Activated T-cell treated with anti-CD3 and anti-CD28 coated beads, Interleukin-2, amount 50 U/mL, for 24 hours (primary cell): Measurements from ENCODE around the gene SLCO4A1.
A peak's percentile ranks its signal among the peaks of the same experiment; 100 is the strongest.

Experiments
- DNase-seq: peaks from one replicate; pipeline ENCODE4 v3.0.0-alpha.2; 2020
- H3K27ac Mint-ChIP-seq: 2 replicates; pipeline ENCODE4 v1.8.0; 2020; ENCODE audit warnings: mild to moderate bottlenecking, mixed read lengths
- H3K27me3 Mint-ChIP-seq: 2 replicates; pipeline ENCODE4 v1.8.0; 2020; ENCODE audit warnings: mixed read lengths
- H3K36me3 Mint-ChIP-seq: 2 replicates; pipeline ENCODE4 v1.8.0; 2020; ENCODE audit warnings: low read depth, mixed read lengths
- H3K4me1 Mint-ChIP-seq: 2 replicates; pipeline ENCODE4 v1.8.0; 2020; ENCODE audit warnings: low read depth, mixed read lengths
- H3K4me3 Mint-ChIP-seq: 2 replicates; pipeline ENCODE4 v1.8.0; 2020; ENCODE audit warnings: mild to moderate bottlenecking, moderate library complexity, mixed read lengths
- H3K9me3 Mint-ChIP-seq: 2 replicates; pipeline ENCODE4 v1.8.0; 2020; ENCODE audit warnings: mixed read lengths

SLCO4A1 gene

DNA sequence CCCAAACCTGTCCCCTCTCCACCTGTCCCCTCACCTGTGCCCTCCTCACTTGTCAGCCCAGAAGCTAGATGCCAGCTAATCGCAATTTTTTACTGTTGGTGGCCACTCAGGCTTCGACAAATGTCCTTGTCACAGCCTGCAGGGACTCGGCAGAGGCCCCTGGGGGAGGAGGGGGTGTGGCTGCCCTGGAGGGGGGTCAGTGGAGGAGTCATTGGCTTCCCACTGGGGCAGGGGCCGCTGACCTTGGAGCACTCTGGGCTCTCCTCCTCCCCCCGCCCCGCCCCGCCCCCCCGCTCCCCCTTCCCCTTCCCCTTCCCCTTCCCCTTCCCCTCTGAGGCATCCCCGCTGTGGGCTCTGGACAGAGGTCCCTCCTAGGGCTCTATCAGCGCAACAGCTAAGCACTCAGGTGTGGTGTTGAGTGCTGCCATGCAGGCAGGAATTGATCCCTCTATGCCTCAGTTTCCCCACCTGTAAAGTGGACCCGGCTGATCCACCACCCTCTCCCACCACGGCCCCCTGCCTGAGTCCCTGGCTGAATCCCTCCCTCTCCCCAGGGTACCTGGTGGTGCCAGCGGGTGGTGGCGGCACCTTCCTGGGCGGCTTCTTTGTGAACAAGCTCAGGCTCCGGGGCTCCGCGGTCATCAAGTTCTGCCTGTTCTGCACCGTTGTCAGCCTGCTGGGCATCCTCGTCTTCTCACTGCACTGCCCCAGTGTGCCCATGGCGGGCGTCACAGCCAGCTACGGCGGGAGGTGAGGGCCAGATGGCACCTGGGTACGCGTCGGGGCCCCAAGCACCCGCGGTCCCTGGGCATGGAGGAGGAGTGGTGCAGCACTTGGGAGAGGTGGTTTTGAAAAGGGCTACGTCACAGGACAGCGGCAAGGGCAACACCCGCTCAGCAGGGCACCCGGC, 23.8 kb downstream of the SLCO4A1 start:
- no peaks in the 10 kb centered on the region for H3K9me3 Mint-ChIP-seq
- no peaks in the 10 kb centered on the region for H3K27me3 Mint-ChIP-seq
- no peaks in the 10 kb centered on the region for H3K4me1 Mint-ChIP-seq
- no peak overlapping the region for H3K27ac Mint-ChIP-seq
- H3K36me3 Mint-ChIP-seq = peaks cover 80% of the 10 kb centered on the region
- no peak overlapping the region for H3K4me3 Mint-ChIP-seq
- DNase-seq = no peak

DNA sequence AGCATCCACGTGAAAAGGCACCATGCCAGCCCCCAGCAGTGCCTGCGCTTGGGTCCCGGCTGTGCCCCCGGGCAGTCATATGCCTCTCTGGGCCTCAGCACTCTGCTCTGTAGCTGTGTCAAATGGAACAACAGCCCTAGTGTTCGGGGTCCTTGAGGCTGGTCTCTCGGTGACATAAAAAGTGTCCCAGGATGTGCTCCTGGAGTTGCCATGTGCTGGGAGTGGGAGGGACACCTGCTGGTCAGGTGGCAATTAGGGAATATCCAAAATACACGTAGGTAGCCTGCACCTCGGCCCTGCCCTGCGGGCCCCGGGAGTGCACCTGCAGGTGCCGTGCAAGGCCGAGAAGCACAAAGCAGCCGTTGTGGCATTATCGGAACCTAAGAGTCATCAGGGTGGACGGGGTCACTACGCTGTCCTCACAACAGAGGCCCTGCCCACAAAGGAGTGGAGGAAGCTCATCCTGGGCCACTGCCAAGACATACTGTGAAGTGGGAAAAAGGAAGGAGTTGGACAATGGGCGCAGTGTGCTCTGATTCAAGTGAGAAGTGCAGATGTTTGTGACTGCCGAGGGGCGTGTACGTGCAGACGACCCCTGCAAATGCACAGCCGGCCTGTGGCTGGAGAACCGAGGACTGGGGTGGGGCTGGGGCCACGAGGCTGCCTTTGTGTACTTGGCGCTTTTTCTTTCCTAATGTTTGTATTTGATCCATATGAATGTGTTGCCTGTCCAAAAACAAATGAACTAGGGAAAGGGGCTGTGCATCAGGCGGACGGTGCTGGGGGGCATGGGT, 24.6 kb downstream of the SLCO4A1 start:
- H3K9me3 Mint-ChIP-seq = no peaks in the 10 kb centered on the region
- DNase-seq = no peak
- no peaks in the 10 kb centered on the region for H3K27me3 Mint-ChIP-seq
- H3K27ac Mint-ChIP-seq = no peak overlapping the region
- H3K4me1 Mint-ChIP-seq = no peaks in the 10 kb centered on the region
- peaks cover 84% of the 10 kb centered on the region for H3K36me3 Mint-ChIP-seq
- no peak overlapping the region for H3K4me3 Mint-ChIP-seq

DNA sequence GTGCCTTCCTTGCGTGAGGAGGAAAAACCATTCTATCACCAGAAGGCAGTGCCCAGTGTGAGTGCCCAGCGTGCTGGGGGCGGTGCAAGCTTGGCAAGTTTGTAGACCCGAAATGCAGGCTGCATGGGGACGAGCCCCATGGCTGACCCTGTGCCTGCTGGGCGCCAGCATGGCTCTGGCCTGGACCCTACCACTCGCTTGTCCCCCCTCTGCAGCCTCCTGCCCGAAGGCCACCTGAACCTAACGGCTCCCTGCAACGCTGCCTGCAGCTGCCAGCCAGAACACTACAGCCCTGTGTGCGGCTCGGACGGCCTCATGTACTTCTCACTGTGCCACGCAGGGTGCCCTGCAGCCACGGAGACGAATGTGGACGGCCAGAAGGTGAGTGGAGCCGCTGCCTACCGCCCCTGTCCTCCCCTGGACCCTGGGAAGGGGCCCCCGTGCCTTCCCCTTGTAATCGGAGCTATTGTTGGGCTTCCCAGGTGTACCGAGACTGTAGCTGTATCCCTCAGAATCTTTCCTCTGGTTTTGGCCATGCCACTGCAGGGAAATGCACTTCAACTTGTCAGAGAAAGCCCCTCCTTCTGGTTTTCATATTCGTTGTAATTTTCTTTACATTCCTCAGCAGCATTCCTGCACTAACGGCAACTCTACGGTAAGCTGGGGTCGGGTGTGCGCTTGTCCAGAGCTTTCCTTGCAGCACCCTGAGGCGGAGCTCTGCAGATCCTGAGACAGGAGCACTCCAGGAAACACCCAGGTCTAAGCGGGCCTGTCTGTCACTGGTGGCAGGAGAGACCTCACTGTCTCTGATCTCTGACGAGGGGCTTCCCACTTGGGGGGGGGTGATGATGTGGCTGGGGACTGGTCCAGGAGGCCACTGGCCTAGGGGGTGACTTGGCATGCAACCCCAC, 25.5 kb downstream of the SLCO4A1 start:
- Mint-ChIP-seq H3K9me3 (no peaks in the 10 kb centered on the region), H3K27me3 (no peaks in the 10 kb centered on the region), H3K36me3 (peaks cover 87% of the 10 kb centered on the region), H3K4me1 (no peaks in the 10 kb centered on the region), H3K27ac (peak overlapping the region; percentile 52), H3K4me3 (no peak overlapping the region)
- no peak for DNase-seq

DNA sequence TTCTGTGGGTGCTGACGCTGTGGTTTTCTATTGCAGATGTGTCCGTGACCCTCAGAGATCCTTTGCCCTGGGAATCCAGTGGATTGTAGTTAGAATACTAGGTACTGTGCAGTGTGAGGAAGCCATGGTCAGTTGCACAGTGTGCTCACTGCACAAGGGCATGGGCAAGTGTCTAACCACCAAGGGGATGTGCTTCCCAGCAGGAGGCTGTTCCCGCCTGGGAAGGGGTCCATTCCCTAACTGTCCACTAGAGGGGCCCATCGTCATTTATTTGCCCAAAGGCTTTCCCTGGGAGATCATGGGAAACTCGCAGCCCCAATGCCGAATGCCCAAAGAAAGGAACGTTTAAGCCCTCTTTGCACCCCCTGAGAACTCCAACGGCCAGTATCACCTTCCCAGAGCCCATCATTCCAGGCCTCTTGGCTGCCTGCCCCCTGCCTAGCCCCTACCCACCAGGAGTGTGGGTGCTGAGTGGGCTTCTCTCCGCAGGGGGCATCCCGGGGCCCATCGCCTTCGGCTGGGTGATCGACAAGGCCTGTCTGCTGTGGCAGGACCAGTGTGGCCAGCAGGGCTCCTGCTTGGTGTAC, 26.2 kb downstream of the SLCO4A1 start:
- Mint-ChIP-seq H3K27ac (no peak overlapping the region), H3K4me1 (no peaks in the 10 kb centered on the region), H3K9me3 (no peaks in the 10 kb centered on the region), H3K27me3 (no peaks in the 10 kb centered on the region), H3K4me3 (no peak overlapping the region), H3K36me3 (peaks cover 84% of the 10 kb centered on the region)
- DNase-seq = peak; percentile 51

DNA sequence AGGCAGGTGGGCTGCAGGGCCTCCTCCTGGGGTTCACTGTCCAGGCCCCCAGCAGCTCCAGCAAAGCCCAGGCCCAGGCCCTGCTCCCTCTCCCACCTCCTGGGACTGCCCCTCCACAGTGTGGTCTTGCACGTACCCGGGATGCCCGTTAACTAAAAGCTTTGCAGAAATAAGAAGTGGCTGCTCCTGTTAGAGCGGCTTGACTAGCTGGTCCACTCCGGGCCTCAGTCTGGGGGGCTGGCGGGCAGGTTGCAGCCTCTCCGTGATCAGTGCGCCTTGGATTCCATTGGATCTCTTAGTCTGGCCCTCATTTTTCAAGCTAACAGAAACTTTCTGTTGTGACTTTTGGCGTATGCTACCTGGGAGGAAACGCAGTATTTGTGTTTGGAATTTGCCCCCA, 26.9 kb downstream of the SLCO4A1 start:
- Mint-ChIP-seq H3K4me3 (no peak overlapping the region), H3K27ac (no peak overlapping the region), H3K27me3 (no peaks in the 10 kb centered on the region), H3K36me3 (peaks cover 81% of the 10 kb centered on the region), H3K4me1 (no peaks in the 10 kb centered on the region), H3K9me3 (no peaks in the 10 kb centered on the region)
- no peak for DNase-seq

DNA sequence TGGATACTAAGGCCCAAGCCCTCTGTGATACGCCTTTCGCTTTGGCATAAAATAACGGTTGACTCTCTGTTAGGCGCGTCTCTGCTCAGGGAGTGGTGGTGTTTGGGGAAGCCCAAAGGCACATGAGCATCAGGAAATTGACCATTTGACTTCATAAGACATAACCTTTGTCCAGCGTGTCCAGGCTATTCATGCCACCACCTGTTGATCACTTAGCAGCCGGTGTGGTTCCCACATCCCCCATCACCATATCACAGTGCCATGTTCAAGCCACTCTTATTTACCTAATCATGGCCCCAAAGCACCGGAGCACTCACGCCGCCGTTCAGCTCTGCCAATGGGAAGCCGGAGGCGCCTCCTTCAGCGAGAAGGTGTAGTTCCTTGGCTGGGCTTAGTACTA, 27.9 kb downstream of the SLCO4A1 start:
- no peaks in the 10 kb centered on the region for H3K9me3 Mint-ChIP-seq
- H3K27ac Mint-ChIP-seq = no peak overlapping the region
- peaks cover 74% of the 10 kb centered on the region for H3K36me3 Mint-ChIP-seq
- no peak overlapping the region for H3K4me3 Mint-ChIP-seq
- no peak for DNase-seq
- no peaks in the 10 kb centered on the region for H3K4me1 Mint-ChIP-seq
- H3K27me3 Mint-ChIP-seq = no peaks in the 10 kb centered on the region

DNA sequence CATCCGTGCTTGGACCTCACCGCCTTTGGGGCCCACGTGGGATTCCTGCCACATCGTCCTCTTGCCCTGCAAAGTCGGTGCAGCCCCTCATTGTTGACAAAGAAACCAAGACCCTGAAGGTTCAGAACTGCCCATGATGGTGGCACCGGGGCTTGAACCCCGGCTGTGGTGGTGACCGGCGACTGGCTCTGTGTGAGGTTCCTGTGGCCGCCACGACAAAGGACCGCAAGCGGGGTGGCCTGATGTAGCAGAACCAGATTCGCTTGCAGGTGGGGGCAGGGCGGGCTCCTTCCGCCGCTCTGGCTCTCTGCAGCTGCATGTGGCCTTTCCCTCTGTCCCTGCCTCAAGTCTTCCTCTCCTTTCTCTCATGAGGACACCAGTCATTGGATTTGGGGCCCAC, 28.7 kb downstream of the SLCO4A1 start:
- H3K36me3 Mint-ChIP-seq = peaks cover 70% of the 10 kb centered on the region
- H3K27ac Mint-ChIP-seq = no peak overlapping the region
- no peak for DNase-seq
- H3K27me3 Mint-ChIP-seq = no peaks in the 10 kb centered on the region
- H3K9me3 Mint-ChIP-seq = no peaks in the 10 kb centered on the region
- no peak overlapping the region for H3K4me3 Mint-ChIP-seq
- no peaks in the 10 kb centered on the region for H3K4me1 Mint-ChIP-seq

DNA sequence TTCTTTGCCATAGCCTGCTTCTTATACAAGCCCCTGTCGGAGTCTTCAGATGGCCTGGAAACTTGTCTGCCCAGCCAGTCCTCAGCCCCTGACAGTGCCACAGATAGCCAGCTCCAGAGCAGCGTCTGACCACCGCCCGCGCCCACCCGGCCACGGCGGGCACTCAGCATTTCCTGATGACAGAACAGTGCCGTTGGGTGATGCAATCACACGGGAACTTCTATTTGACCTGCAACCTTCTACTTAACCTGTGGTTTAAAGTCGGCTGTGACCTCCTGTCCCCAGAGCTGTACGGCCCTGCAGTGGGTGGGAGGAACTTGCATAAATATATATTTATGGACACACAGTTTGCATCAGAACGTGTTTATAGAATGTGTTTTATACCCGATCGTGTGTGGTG, 29.5 kb downstream of the SLCO4A1 start:
- Mint-ChIP-seq H3K27ac (no peak overlapping the region), H3K4me1 (no peaks in the 10 kb centered on the region), H3K36me3 (peaks cover 64% of the 10 kb centered on the region), H3K9me3 (no peaks in the 10 kb centered on the region), H3K4me3 (no peak overlapping the region), H3K27me3 (no peaks in the 10 kb centered on the region)
- DNase-seq = no peak

DNA sequence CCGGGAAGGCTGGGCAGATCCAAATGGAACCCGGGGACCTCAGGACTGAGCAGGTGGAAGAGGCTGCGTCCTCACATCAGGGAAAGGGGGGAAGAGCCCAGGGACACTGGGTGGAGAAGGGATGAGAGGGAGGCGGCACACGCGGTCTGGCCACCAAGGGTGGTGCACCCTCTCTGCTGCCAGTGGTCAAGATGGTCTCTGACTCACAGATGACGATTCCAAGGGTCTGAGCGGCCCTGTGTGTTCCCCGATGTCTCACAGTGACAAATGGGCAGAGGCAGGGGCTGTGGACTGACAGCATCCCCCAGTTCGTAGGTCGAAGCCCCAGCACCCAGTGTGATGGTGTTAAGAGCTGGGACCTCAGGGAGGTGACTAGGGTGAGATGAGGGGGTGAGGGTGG, 32.1 kb downstream of the SLCO4A1 start:
- Mint-ChIP-seq H3K4me3 (no peak overlapping the region), H3K4me1 (peaks cover 3% of the 10 kb centered on the region), H3K27ac (no peak overlapping the region), H3K36me3 (peaks cover 38% of the 10 kb centered on the region), H3K27me3 (no peaks in the 10 kb centered on the region), H3K9me3 (no peaks in the 10 kb centered on the region)
- no peak for DNase-seq

DNA sequence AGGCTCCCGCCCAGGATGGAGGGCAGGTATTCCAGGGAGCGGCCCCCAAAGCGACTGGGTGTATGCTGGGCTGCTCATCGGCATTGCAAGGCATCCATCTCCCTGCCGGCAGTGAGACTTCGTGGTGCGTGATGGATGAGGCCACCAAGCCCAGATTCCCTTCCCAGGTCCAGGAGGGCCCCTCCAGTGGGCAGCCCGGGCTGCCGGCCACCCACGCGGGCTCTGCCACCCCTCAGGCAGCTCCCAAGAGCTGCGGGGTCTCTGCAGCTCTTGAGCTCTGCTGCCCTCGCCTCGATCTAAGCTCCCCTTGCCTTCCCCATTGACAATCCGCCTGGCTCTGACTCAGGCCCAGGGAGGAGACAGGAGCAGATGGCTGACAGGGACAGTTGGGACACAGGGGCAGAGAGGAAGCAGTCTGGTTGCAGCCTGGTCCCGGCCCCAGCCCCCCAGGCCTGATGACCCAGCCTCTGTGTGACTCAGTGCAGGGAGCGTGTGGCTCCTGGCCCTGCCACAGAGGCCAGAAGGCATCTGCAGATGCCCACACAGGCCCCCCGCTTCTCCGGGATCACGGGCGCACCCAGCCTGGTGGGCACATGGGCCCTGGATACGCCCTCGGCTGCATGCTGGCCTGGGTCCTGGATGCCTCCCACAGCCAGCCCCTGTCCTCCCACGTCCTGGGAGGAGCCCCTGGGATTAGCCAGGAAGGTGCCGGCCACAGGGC, 33.0 kb downstream of the SLCO4A1 start:
- H3K27ac Mint-ChIP-seq = no peak overlapping the region
- peaks cover 3% of the 10 kb centered on the region for H3K4me1 Mint-ChIP-seq
- no peak overlapping the region for H3K4me3 Mint-ChIP-seq
- peaks cover 29% of the 10 kb centered on the region for H3K36me3 Mint-ChIP-seq
- no peak for DNase-seq
- H3K9me3 Mint-ChIP-seq = no peaks in the 10 kb centered on the region
- no peaks in the 10 kb centered on the region for H3K27me3 Mint-ChIP-seq

DNA sequence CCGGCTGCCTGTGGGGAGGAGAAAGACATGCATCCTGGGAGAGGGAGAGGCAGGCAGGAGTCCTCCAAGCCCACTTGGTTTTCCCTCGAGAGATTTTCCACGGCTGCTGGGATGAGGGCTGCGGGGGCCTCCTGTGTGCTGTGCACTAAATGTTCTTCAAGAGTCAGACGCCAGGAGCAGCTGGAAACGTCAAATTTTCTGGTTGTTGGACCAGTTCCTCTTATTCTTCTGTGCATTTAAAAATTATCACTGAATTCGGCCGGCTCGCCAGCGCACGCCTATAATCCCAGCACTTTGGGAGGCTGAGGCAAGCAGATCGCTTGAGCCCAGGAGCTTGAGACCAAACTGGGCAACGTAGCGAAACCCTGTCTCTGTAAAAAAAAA, 33.6 kb downstream of the SLCO4A1 start:
- no peak overlapping the region for H3K4me3 Mint-ChIP-seq
- H3K27me3 Mint-ChIP-seq = no peaks in the 10 kb centered on the region
- H3K27ac Mint-ChIP-seq = no peak overlapping the region
- H3K4me1 Mint-ChIP-seq = peaks cover 3% of the 10 kb centered on the region
- H3K9me3 Mint-ChIP-seq = no peaks in the 10 kb centered on the region
- peaks cover 23% of the 10 kb centered on the region for H3K36me3 Mint-ChIP-seq
- no peak for DNase-seq

DNA sequence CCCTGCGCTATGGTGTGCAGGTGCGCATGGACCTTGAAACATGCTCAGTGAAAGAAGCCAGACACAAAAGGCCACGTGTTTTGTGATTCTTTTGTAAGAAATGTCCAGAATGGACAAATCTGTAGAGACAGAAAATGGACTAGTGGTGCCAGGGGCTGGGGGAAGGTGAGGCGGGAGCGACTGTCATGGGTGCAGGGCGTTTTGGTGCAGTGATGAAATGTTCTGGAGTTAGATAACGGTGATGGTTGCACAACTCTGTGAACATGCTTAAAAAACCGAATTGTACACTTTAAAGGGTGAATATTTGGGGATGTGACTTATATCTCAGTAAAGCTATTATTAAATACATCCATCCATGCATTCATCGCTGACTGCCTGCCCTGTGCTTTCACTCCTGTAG, 34.7 kb downstream of the SLCO4A1 start:
- Mint-ChIP-seq H3K4me3 (no peak overlapping the region), H3K4me1 (peaks cover 3% of the 10 kb centered on the region), H3K27me3 (no peaks in the 10 kb centered on the region), H3K9me3 (no peaks in the 10 kb centered on the region), H3K27ac (peak overlapping the region; percentile 20), H3K36me3 (peaks cover 12% of the 10 kb centered on the region)
- DNase-seq = no peak

DNA sequence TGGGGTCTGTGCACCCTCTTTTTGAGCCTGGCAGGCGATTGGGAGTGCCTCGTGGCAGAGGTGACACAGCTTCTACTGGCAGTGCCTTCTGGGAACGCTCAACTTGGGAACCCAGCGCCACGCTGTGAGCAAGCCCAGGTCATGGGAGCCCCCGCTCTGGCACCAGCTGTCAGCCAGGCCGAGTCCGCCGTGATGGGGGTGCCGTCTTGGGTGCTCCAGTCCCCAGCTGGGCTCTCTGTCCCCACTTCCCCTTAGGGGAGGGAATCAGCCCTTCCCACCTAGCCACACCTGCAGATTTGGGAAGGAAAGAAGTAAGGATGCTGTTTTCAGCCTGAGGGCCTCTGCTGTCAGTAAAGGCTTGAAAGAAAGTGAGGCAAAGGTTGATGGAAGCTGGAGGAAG, 35.4 kb downstream of the SLCO4A1 start:
- Mint-ChIP-seq H3K4me3 (no peak overlapping the region), H3K27ac (no peak overlapping the region), H3K36me3 (peaks cover 5% of the 10 kb centered on the region), H3K4me1 (peaks cover 3% of the 10 kb centered on the region), H3K9me3 (no peaks in the 10 kb centered on the region), H3K27me3 (no peaks in the 10 kb centered on the region)
- DNase-seq = no peak
